Activated B cell treated with CpG ODN at 0.5 μM for 24 hours (primary cell): ENCODE data around the gene MARCHF9. TPM values are rescaled to one million over a fixed set of nuclear protein-coding genes. Genes with fewer than 3 reads are reported as not detected.

Experiments used
- ATAC-seq: fragments of 200-7000 bp; cut with Tn5 transposase; one replicate; pipeline ENCODE4 v1.10.0; 2021; ENCODE audit warnings: low read depth, mild to moderate bottlenecking, moderate library complexity
- CTCF ChIA-PET: fragments of 350-600 bp; sonication (Branson Sonifier 250); formaldehyde crosslinking; loops from one replicate; lab custom pipeline; 2021; ENCODE audit warnings: antibody characterized with exemption; lab: Charles Lee
- POLR2A ChIA-PET: fragments of 350-600 bp; sonication (Branson Sonifier 250); formaldehyde crosslinking; loops from one replicate; lab custom pipeline; 2021; ENCODE audit warnings: antibody characterized with exemption; lab: Charles Lee
- DNase-seq: peaks from one replicate; pipeline ENCODE4 v3.0.0; 2022
- H3K27ac Mint-ChIP-seq: one replicate; pipeline ENCODE4 v1.8.0; 2020; ENCODE audit warnings: mixed read lengths
- H3K27me3 Mint-ChIP-seq: one replicate; pipeline ENCODE4 v1.8.0; 2021; ENCODE audit warnings: mixed read lengths
- H3K36me3 Mint-ChIP-seq: one replicate; pipeline ENCODE4 v1.8.0; 2021; ENCODE audit warnings: low read depth, mixed read lengths
- H3K4me1 Mint-ChIP-seq: one replicate; pipeline ENCODE4 v1.8.0; 2021; ENCODE audit warnings: mixed read lengths
- H3K4me3 Mint-ChIP-seq: one replicate; pipeline ENCODE4 v1.8.0; 2020; ENCODE audit warnings: mild to moderate bottlenecking, mixed read lengths
- H3K9me3 Mint-ChIP-seq: one replicate; pipeline ENCODE4 v1.8.0; 2020; ENCODE audit warnings: mixed read lengths
- intact Hi-C: fragments of 100-400 bp; cut with micrococcal nuclease; formaldehyde crosslinking; loops from one replicate; pipeline ENCODE4 v1.15.1; 2024
- total RNA-seq: library from RNA; stranded (reverse); gene quantifications from 2 replicates; pipeline ENCODE4 v1.2.3, GENCODE V29; 2022
- TF ChIP-seq, protein P1 (sequence below): fragments of 200-600 bp; IDR thresholded peaks from one replicate; pipeline ENCODE4 v1.8.0; 2022; ENCODE audit warnings: antibody characterized with exemption, mild to moderate bottlenecking

Gene MARCHF9
- total RNA-seq, 1 donor from 2014 or later = 58.2 TPM

DNA sequence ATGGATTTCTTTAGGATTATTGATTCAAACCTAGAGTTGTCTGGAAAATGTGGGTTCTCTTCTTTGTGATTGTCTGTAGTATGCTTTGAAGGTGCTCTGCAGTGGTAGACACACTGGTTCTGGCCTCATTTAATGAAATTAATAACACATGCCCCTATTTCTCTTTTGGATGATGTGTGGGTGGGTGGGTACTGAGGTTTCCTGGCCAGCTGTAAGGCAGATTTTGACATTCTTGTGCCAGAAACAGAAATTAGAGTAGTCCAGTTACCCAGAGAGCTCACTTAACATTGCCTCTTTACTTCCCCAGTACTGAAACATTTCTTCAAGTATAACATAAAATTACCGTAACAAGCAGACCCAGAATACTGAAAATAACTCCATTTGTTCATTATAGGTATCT lies 42.1 kb downstream of the MARCHF9 start:
- Mint-ChIP-seq H3K9me3 (no peaks in the 10 kb centered on the region), H3K4me3 (no peak overlapping the region), H3K4me1 (no peaks in the 10 kb centered on the region), H3K27me3 (no peaks in the 10 kb centered on the region), H3K36me3 (peaks cover 75% of the 10 kb centered on the region), H3K27ac (no peak overlapping the region)
- intact Hi-C loops = no loop called here
- DNase-seq (no peak), ATAC-seq (no peak)
- POLR2A ChIA-PET = no interaction called here
- CTCF ChIA-PET = interaction anchor here (1.4 kb wide), 1 partner anchor 40 kb away, joined by 3 read pairs; no protein-coding TSS in a partner anchor
- TF ChIP-seq, protein P1, sequence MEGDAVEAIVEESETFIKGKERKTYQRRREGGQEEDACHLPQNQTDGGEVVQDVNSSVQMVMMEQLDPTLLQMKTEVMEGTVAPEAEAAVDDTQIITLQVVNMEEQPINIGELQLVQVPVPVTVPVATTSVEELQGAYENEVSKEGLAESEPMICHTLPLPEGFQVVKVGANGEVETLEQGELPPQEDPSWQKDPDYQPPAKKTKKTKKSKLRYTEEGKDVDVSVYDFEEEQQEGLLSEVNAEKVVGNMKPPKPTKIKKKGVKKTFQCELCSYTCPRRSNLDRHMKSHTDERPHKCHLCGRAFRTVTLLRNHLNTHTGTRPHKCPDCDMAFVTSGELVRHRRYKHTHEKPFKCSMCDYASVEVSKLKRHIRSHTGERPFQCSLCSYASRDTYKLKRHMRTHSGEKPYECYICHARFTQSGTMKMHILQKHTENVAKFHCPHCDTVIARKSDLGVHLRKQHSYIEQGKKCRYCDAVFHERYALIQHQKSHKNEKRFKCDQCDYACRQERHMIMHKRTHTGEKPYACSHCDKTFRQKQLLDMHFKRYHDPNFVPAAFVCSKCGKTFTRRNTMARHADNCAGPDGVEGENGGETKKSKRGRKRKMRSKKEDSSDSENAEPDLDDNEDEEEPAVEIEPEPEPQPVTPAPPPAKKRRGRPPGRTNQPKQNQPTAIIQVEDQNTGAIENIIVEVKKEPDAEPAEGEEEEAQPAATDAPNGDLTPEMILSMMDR = no peak

DNA sequence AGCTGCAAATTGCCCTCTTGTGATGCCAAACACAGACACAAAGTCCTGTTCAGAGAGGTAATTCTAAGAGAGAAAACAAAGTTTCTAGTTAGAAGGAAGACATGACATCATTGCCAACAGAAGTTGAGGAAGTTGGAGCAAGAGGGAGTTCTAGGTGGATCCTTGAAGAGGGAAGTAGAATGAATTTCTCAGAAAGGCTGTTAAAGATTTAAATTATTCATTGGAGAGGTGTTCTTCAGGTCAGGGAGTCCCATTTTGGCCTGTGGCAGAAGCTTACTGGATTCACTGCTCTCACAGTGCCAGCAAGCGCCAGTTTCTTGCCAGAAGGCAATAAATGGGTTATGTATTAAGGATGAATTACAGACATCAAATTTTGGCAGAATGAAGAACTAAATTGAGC lies 43.0 kb downstream of the MARCHF9 start:
- intact Hi-C loops = no loop called here
- TF ChIP-seq, protein P1 = no peak
- POLR2A ChIA-PET = no interaction called here
- CTCF ChIA-PET = no interaction called here
- no peak for ATAC-seq
- H3K4me1 Mint-ChIP-seq = no peaks in the 10 kb centered on the region
- no peaks in the 10 kb centered on the region for H3K9me3 Mint-ChIP-seq
- H3K27me3 Mint-ChIP-seq = no peaks in the 10 kb centered on the region
- H3K4me3 Mint-ChIP-seq = no peak overlapping the region
- H3K36me3 Mint-ChIP-seq = peaks cover 73% of the 10 kb centered on the region
- no peak for DNase-seq
- H3K27ac Mint-ChIP-seq = no peak overlapping the region

DNA sequence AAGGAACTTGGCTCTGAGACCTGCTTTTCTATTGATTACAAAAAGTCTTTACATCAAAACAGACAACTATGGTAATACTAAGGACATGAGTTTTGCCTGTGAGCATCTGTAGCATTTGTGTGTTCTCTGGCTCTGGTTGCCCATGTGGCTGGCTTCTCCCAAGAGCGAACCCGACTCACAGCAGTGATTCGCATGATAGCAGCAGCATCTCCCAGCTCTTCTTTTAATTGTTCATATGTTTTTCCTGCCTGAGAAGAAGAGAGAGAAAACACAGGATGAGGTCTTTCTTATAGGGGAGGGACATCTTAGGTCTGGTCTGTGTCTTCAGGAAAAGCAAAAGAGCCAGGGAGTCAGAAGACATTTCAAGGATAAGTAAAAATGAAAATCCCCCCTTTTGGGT lies 46.1 kb downstream of the MARCHF9 start:
- H3K36me3 Mint-ChIP-seq = peaks cover 59% of the 10 kb centered on the region
- intact Hi-C loops = no loop called here

GRCh38 chr12:57802607-57803006 lies 47.7 kb downstream of the MARCHF9 start:
- ChIA-PET CTCF (interaction anchor here (0.9 to 3.5 kb wide), 11 partner anchors 9 to 108 kb away, joined by 3 to 34 read pairs (median 5); partner anchors contain the start of genes AVIL and TSFM), POLR2A (interaction anchor here (0.6 kb wide), 1 partner anchor 102 kb away, joined by 7 read pairs; no protein-coding TSS in a partner anchor)
- no peak for DNase-seq
- peaks cover 48% of the 10 kb centered on the region for H3K36me3 Mint-ChIP-seq
- intact Hi-C loops = loop anchor here (1.0 to 2.0 kb wide), 3 partner anchors 29 to 103 kb away; no protein-coding TSS in a partner anchor
- H3K9me3 Mint-ChIP-seq = no peaks in the 10 kb centered on the region
- H3K4me3 Mint-ChIP-seq = no peak overlapping the region
- TF ChIP-seq, protein P1 = no peak
- ATAC-seq = no peak
- no peaks in the 10 kb centered on the region for H3K27me3 Mint-ChIP-seq
- no peaks in the 10 kb centered on the region for H3K4me1 Mint-ChIP-seq
- H3K27ac Mint-ChIP-seq = no peak overlapping the region

More for the DNA sequence above, 46.1 kb downstream of the MARCHF9 start:
- ChIA-PET CTCF (interaction anchor here (1.3 kb wide), 1 partner anchor 105 kb away, joined by 3 read pairs; no protein-coding TSS in a partner anchor), POLR2A (no interaction called here)
- ATAC-seq = no peak
- Mint-ChIP-seq H3K4me1 (no peaks in the 10 kb centered on the region), H3K4me3 (no peak overlapping the region), H3K9me3 (no peaks in the 10 kb centered on the region), H3K27ac (no peak overlapping the region), H3K27me3 (no peaks in the 10 kb centered on the region)
- TF ChIP-seq, protein P1 = no peak
- no peak for DNase-seq

DNA sequence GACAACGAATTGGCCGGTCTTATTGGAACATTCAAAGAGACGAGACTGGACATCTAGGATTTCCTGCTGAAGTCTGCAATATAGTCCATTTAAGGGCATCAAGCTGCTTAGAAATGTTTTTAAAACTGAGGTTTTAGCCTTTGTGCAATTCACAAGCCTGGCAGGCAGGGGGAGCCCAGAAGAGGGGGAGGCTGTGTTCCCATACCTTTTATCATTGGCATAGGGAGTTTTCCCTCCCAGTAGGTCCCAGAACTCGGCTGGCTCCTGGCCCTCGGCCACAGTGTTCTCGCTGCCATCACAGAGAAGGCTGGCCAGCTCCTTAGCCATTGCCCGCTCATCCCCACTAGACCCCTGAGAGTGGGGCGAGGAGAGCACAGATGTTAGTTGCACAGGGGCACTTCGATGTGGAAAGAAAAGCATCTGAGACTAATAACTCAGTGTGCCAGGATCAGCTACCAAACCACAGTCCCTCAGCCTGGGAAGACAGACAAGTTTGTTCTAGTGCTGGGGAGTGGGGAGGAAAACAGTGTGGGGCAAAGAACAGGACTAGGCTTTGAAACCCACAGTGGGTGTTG lies 48.5 kb downstream of the MARCHF9 start:
- ChIA-PET POLR2A (interaction anchor here (0.6 kb wide), 1 partner anchor 101 kb away, joined by 7 read pairs; no protein-coding TSS in a partner anchor), CTCF (interaction anchor here (0.9 to 3.5 kb wide), 13 partner anchors 10 to 107 kb away, joined by 3 to 34 read pairs (median 5); partner anchors contain the start of genes AVIL and TSFM)
- H3K4me1 Mint-ChIP-seq = no peaks in the 10 kb centered on the region
- no peak for DNase-seq
- H3K4me3 Mint-ChIP-seq = no peak overlapping the region
- no peaks in the 10 kb centered on the region for H3K9me3 Mint-ChIP-seq
- no peak overlapping the region for H3K27ac Mint-ChIP-seq
- H3K27me3 Mint-ChIP-seq = no peaks in the 10 kb centered on the region
- intact Hi-C loops = loop anchor here (1.0 to 2.0 kb wide), 3 partner anchors 28 to 102 kb away; no protein-coding TSS in a partner anchor
- peak; percentile 54 for ATAC-seq
- H3K36me3 Mint-ChIP-seq = peaks cover 49% of the 10 kb centered on the region
- TF ChIP-seq, protein P1 = no peak
